ENCODE data around the gene RPL18A. TPM values are rescaled to one million over a fixed set of nuclear protein-coding genes. Genes with fewer than 3 reads are reported as not detected.
A peak's percentile ranks its signal among the peaks of the same experiment; 100 is the strongest.

RPL18A gene
- total and polyA plus RNA-seq, 10 of the 15 experiments (the other 5 are each of a cell fraction or from before 2014, with no cell fraction given): 1,181 to 3,774 (median 2,300) TPM

- BruUV-seq (replicated peaks): no TSS peak
- H3K36me3 ChIP-seq (ENCODE audit: control insufficient read depth in 2 of 2, insufficient read depth in 2 of 2, low read length in 1 of 2): peaks cover 23 to 30% of the 10 kb centered on the region in 2 experiments
Observed at GRCh38 chr19:17860993-17861360, 1.3 kb downstream of the RPL18A start.

More at GRCh38 chr19:17860993-17861360, 1.3 kb downstream of the RPL18A start:
- intact Hi-C loops (cut with micrococcal nuclease; ENCODE audit: unreplicated experiment) (loop anchor here (2.0 kb wide), 1 partner anchor 136 kb away; no protein-coding TSS in a partner anchor), in situ Hi-C loops (cut with MboI) (no loop called here)
- Histone ChIP-seq H3K27me3 (replicated peaks in 1 of 2; ENCODE audit: control insufficient read depth in 2 of 2, insufficient read depth in 2 of 2, low read length in 1 of 2) (no peaks in the 10 kb centered on the region), H3K4me2 (ENCODE audit: control insufficient read depth, insufficient read depth) (peak overlapping the region; percentile 71), H2AFZ (ENCODE audit: control insufficient read depth, low read depth, low read length) (no peak overlapping the region), H3K4me1 (ENCODE audit: control insufficient read depth, insufficient read depth, low read length) (peaks cover 12% of the 10 kb centered on the region), H3K4me3 (peak overlapping the region; percentile 92), H3K79me2 (ENCODE audit: control insufficient read depth, insufficient read depth, low read length) (peaks cover 30% of the 10 kb centered on the region), H3K9me3 (replicated peaks; ENCODE audit: control insufficient read depth, insufficient read depth, low read length) (no peaks in the 10 kb centered on the region), H3K27ac (ENCODE audit: control insufficient read depth, insufficient read depth) (peak overlapping the region; percentile 90), H4K20me1 (ENCODE audit: control insufficient read depth, insufficient read depth) (peaks cover 17% of the 10 kb centered on the region), H3K9ac (ENCODE audit: control insufficient read depth, insufficient read depth, low read length) (peak overlapping the region; percentile 81)
- no peak for ATAC-seq
- RAD21 ChIA-PET (ENCODE audit: unreplicated experiment): interaction anchor here (1.1 to 4.2 kb wide), 2 partner anchors 14 to 71 kb away, joined by 3 to 228 read pairs; partner anchors contain the start of genes CCDC124 and JAK3
- TF ChIP-seq HDGF (IDR thresholded peaks at IDR 0.05) (0 out of 2 replicates have a peak, but pooled peaks have one; percentile 27), STAT3 (IDR thresholded peaks at IDR 0.05; ENCODE audit: low read depth, low read length) (no peak), SMC3 (IDR thresholded peaks at IDR 0.05; ENCODE audit: borderline replicate concordance, low read length) (no peak), SMAD5 (IDR thresholded peaks at IDR 0.05; ENCODE audit: low read depth) (no peak), SKIL (IDR thresholded peaks at IDR 0.05; ENCODE audit: low read depth, poor library complexity, severe bottlenecking) (no peak)
- CTCF ChIA-PET: interaction anchor here (1.4 to 4.8 kb wide), 2 partner anchors 71 to 131 kb away, joined by 3 to 251 read pairs; partner anchors contain the start of gene CCDC124
- DNase-seq (ENCODE audit: low read depth, low spot score): no peak
- 0% methylated on average over 7 of the region's 7 CpGs for WGBS (ENCODE audit: insufficient coverage, insufficient replicate concordance, low lambda C conversion rate, missing lambda C conversion rate)
- SMC1A ChIA-PET (ENCODE audit: uncharacterized antibody, unreplicated experiment): interaction anchor here (2.6 to 4.5 kb wide), 3 partner anchors 11 to 77 kb away, joined by 10 to 137 read pairs (median 19); partner anchors contain the start of gene CCDC124
- no peak for FAIRE-seq
- POLR2A ChIA-PET: interaction anchor here (0.6 to 2.1 kb wide), 3 partner anchors 11 to 203 kb away, joined by 3 to 23 read pairs (median 4); no protein-coding TSS in a partner anchor
